GM23338 (cell line): ENCODE measurements around the gene SAMD4A.

ENCODE experiments used
- CREB1 ChIP-seq: fragments of 250-450 bp; sonication (Bioruptor Pico); IDR thresholded peaks from 2 replicates; pipeline ENCODE4 v1.5.0; 2020; ENCODE audit warnings: low read depth, mild to moderate bottlenecking, moderate library complexity
- CTCF ChIP-seq, 2 experiments: fragments of 200-600 bp in 1 of 2; sonication (generic) in 1 of 2; conservative IDR thresholded peaks; 2 replicates each; pipeline versions ENCODE4 v1.5.1 to v1.6.1; 2016 to 2017; ENCODE audit warnings: antibody characterized with exemption in 2 of 2, low read depth in 2 of 2, mild to moderate bottlenecking in 2 of 2, moderate library complexity in 1 of 2
- ETS1 ChIP-seq: IDR thresholded peaks from 2 replicates; pipeline ENCODE4 v1.6.1; 2016; ENCODE audit warnings: antibody characterized with exemption
- EZH2 ChIP-seq: fragments of 200-600 bp; sonication (generic); IDR thresholded peaks from one replicate; pipeline ENCODE4 v1.8.0; 2017; ENCODE audit warnings: antibody characterized with exemption, mild to moderate bottlenecking, low read depth; ENCODE audit not compliant: unreplicated experiment
- EZH2phosphoT487 ChIP-seq: fragments of 200-600 bp; sonication (generic); IDR thresholded peaks from one replicate; pipeline ENCODE4 v1.8.1; 2018; ENCODE audit warnings: antibody characterized with exemption; ENCODE audit not compliant: unreplicated experiment
- JUNB ChIP-seq: IDR thresholded peaks from one replicate; pipeline ENCODE4 v1.6.1; 2016; ENCODE audit warnings: antibody characterized with exemption; ENCODE audit not compliant: unreplicated experiment
- POLR2AphosphoS5 ChIP-seq: IDR thresholded peaks from 2 replicates; pipeline ENCODE4 v1.6.1; 2016; ENCODE audit warnings: antibody characterized with exemption, low read depth
- REST ChIP-seq: IDR thresholded peaks from one replicate; pipeline ENCODE4 v1.6.1; 2018; ENCODE audit warnings: antibody characterized with exemption; ENCODE audit not compliant: unreplicated experiment
- STAT1 ChIP-seq: IDR thresholded peaks from one replicate; pipeline ENCODE4 v1.6.1; 2016; ENCODE audit warnings: antibody characterized with exemption; ENCODE audit not compliant: unreplicated experiment
- ZNF114 ChIP-seq: fragments of 250-450 bp; sonication (Bioruptor Pico); IDR thresholded peaks from 2 replicates; pipeline ENCODE4 v1.5.0; 2020; ENCODE audit warnings: mild to moderate bottlenecking, moderate library complexity
- ZNF331 ChIP-seq: fragments of 250-450 bp; sonication (Bioruptor Pico); IDR thresholded peaks from 2 replicates; pipeline ENCODE4 v1.5.0; 2020; ENCODE audit warnings: low read depth, mild to moderate bottlenecking, moderate library complexity
- ZNF462 ChIP-seq: fragments of 250-450 bp; sonication (Bioruptor Pico); IDR thresholded peaks from 2 replicates; pipeline ENCODE4 v1.5.0; 2020; ENCODE audit warnings: mild to moderate bottlenecking, moderate library complexity

GRCh38 chr14:54667026-54667744 is 100.3 kb downstream of the SAMD4A start:
- TF ChIP-seq CTCF (conservative IDR thresholded peaks at IDR 0.05; ENCODE audit: low read depth in 2 of 2): no peak
- no peak for TF ChIP-seq EZH2
- TF ChIP-seq CREB1 (CRISPR knock-in tag): no peak
- TF ChIP-seq POLR2AphosphoS5: no peak
- TF ChIP-seq EZH2phosphoT487: no peak
- no peak for TF ChIP-seq REST
- no peak for TF ChIP-seq ZNF114 (CRISPR knock-in tag)
- no peak for TF ChIP-seq ZNF462
- no peak for TF ChIP-seq JUNB
- no peak for TF ChIP-seq ETS1
- TF ChIP-seq STAT1: no peak
- no peak for TF ChIP-seq ZNF331 (CRISPR knock-in tag)
